Measurements from ENCODE around the gene SIL1. TPM values are rescaled to one million over a fixed set of nuclear protein-coding genes. Genes with fewer than 3 reads are reported as not detected.

SIL1 gene
- total and polyA plus RNA-seq, 2 donors (not counting 3 experiments of a cell fraction or from before 2014, with no cell fraction given): 47.6 to 67.2 TPM

DNA sequence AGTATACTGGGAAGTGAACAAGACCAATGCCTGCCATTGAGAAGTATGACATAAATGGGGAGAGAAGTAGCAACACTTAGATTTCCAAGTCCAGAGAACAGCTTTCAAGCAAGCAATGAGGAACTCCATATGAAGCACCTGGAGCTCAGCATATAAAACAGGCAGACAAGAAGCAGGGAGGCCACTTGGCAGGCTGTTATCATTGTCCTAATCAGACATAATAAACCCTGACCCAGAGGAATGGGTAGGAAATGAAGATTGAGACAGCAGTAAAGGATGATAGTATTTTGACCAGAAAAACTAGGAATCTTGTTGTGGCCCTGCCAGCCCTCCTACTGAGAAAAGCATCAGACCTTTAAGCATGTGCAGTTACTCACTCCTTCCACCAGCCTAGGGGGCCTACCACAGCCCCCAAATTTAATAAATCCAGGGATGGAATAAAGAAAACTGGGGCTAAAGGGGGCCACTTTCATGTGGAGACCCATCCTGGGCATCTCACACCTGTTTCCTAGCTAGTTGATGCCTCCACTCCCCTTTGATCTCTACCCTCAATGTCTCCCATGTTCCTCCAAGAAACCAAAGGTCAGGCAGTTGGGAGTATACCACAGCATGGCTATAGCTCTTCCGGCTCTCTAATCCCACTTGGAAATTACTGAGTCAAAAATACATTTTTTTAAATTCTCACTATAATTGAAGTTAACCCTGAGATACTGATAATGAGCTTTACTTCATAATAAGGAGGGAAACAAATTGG, 135.1 kb downstream of the SIL1 start:
- Histone ChIP-seq H3K27ac (ENCODE audit: insufficient read depth, low read depth, low read length) (no peak overlapping the region), H4K20me1 (replicated peaks; ENCODE audit: control insufficient read depth, extremely low read depth, insufficient read depth, low read length) (no peaks in the 10 kb centered on the region), H3K27me3 (ENCODE audit: control insufficient read depth in 2 of 2, insufficient read depth in 2 of 2, low read length in 2 of 2) (no peaks in the 10 kb centered on the region), H3K9me1 (replicated peaks; ENCODE audit: control insufficient read depth, extremely low read depth, insufficient read depth, low read length) (no peaks in the 10 kb centered on the region), H3K4me1 (ENCODE audit: control insufficient read depth, extremely low read depth, insufficient read depth, low read length) (peaks cover 14% of the 10 kb centered on the region), H3K36me3 (ENCODE audit: control insufficient read depth in 2 of 2, extremely low read depth in 1 of 2, insufficient read depth in 2 of 2, low read length in 2 of 2) (no peaks in the 10 kb centered on the region), H2AFZ (ENCODE audit: low read depth, low read length) (no peak overlapping the region), H3K4me3 (replicated peaks in 1 of 3; ENCODE audit: insufficient read depth in 1 of 3, low read depth in 1 of 3, low read length in 3 of 3) (no peak overlapping the region), H3K9ac (replicated peaks; ENCODE audit: extremely low read depth, insufficient read depth, low read length) (no peak overlapping the region), H3K4me2 (ENCODE audit: insufficient read depth, low read length) (no peak overlapping the region), H3K79me2 (ENCODE audit: control insufficient read depth, insufficient read depth, low read length) (no peaks in the 10 kb centered on the region), H3K9me3 (replicated peaks; ENCODE audit: control insufficient read depth, insufficient read depth, low read length) (no peaks in the 10 kb centered on the region)
- no TSS peak for BruUV-seq (replicated peaks)
- intact Hi-C loops (cut with micrococcal nuclease): no loop called here
- DNase-seq (ENCODE audit: low read depth, low spot score): no peak
- dilution Hi-C loops (cut with MboI; ENCODE audit: extremely low pct_ligation_motif_present, low sequenced_read_pairs): no loop called here
- TF ChIP-seq, protein P1, sequence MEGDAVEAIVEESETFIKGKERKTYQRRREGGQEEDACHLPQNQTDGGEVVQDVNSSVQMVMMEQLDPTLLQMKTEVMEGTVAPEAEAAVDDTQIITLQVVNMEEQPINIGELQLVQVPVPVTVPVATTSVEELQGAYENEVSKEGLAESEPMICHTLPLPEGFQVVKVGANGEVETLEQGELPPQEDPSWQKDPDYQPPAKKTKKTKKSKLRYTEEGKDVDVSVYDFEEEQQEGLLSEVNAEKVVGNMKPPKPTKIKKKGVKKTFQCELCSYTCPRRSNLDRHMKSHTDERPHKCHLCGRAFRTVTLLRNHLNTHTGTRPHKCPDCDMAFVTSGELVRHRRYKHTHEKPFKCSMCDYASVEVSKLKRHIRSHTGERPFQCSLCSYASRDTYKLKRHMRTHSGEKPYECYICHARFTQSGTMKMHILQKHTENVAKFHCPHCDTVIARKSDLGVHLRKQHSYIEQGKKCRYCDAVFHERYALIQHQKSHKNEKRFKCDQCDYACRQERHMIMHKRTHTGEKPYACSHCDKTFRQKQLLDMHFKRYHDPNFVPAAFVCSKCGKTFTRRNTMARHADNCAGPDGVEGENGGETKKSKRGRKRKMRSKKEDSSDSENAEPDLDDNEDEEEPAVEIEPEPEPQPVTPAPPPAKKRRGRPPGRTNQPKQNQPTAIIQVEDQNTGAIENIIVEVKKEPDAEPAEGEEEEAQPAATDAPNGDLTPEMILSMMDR (IDR thresholded peaks at IDR 0.05; ENCODE audit: extremely low read depth in 1 of 2, insufficient read depth in 1 of 2, low read depth in 1 of 2, low read length in 2 of 2): no peak
- TF ChIP-seq POLR2AphosphoS5 (IDR thresholded peaks at IDR 0.05; ENCODE audit: insufficient read depth, low read depth, low read length): no peak
- no peak for TF ChIP-seq POLR2A (IDR thresholded peaks at IDR 0.05; ENCODE audit: low read depth, low read length)
- TF ChIP-seq JUN (IDR thresholded peaks at IDR 0.05; ENCODE audit: borderline replicate concordance, insufficient read depth, insufficient read length, low read depth): no peak
- no peak for TF ChIP-seq MYC (IDR thresholded peaks at IDR 0.05; ENCODE audit: low read depth, low read length)
- no peak for TF ChIP-seq GATA2 (IDR thresholded peaks at IDR 0.05; ENCODE audit: insufficient read depth, insufficient read length, low read depth, low read length)
- no peak for TF ChIP-seq FOS (IDR thresholded peaks at IDR 0.05; ENCODE audit: borderline replicate concordance, insufficient read depth, low read length)
- TF ChIP-seq EZH2 (IDR thresholded peaks at IDR 0.05; ENCODE audit: borderline replicate concordance, low read depth, low read length, severe bottlenecking): no peak
- TF ChIP-seq, protein P2, sequence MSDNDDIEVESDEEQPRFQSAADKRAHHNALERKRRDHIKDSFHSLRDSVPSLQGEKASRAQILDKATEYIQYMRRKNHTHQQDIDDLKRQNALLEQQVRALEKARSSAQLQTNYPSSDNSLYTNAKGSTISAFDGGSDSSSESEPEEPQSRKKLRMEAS (IDR thresholded peaks at IDR 0.05; ENCODE audit: insufficient read depth, insufficient read length): no peak
- POLR2A ChIA-PET: no interaction called here
- FAIRE-seq: no peak
- CTCF ChIA-PET: interaction anchor here (1.0 kb wide), 1 partner anchor 429 kb away, joined by 3 read pairs; no protein-coding TSS in a partner anchor
